ENCODE data around the gene CHRNB4.
"Not testable (repeated sequence)": the region's sequence is repeated elsewhere in the genome, so short reads cannot be mapped to it uniquely, and the experiment has no call there.

CHRNB4 gene

DNA sequence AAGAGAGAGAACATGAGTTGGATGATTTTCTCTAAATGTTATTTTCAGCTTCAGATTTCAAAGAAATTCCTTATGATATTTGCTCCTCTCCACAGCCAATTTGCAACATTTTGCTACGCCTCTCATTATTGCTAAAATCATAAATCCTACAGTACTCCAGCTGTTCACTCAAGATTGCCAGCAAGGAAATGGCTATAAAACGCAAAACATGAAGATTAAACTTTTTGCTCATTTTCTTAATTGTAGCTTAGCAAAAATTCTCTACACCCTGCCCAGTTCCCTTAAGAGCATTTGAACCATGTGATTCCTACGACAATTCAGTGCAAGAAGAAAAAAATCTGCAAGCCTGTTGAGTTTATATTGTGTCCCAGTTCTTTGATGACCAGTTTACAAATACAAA, 27.0 kb downstream of the CHRNB4 start:
- TF ChIP-seq, protein P1, sequence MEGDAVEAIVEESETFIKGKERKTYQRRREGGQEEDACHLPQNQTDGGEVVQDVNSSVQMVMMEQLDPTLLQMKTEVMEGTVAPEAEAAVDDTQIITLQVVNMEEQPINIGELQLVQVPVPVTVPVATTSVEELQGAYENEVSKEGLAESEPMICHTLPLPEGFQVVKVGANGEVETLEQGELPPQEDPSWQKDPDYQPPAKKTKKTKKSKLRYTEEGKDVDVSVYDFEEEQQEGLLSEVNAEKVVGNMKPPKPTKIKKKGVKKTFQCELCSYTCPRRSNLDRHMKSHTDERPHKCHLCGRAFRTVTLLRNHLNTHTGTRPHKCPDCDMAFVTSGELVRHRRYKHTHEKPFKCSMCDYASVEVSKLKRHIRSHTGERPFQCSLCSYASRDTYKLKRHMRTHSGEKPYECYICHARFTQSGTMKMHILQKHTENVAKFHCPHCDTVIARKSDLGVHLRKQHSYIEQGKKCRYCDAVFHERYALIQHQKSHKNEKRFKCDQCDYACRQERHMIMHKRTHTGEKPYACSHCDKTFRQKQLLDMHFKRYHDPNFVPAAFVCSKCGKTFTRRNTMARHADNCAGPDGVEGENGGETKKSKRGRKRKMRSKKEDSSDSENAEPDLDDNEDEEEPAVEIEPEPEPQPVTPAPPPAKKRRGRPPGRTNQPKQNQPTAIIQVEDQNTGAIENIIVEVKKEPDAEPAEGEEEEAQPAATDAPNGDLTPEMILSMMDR (IDR thresholded peaks at IDR 0.05; ENCODE audit: low read depth, low read length), result no peak
- TF ChIP-seq MYC (IDR thresholded peaks at IDR 0.05; ENCODE audit: low read depth, low read length), result no peak
- no peak for TF ChIP-seq POLR2A (IDR thresholded peaks at IDR 0.05; ENCODE audit: extremely low read depth, insufficient read length)
- TF ChIP-seq MAX (IDR thresholded peaks at IDR 0.05; ENCODE audit: low read depth, low read length), result no peak
- no peak for DNase-seq (ENCODE audit: low read depth)
- H3K4me3 ChIP-seq (ENCODE audit: low read depth, low read length), result no peak overlapping the region

GRCh38 chr15:78609551-78609950, 31.5 kb downstream of the CHRNB4 start:
- not testable (repeated sequence) for H3K4me3 ChIP-seq (ENCODE audit: low read depth, low read length); DNase-seq (ENCODE audit: low read depth)

DNA sequence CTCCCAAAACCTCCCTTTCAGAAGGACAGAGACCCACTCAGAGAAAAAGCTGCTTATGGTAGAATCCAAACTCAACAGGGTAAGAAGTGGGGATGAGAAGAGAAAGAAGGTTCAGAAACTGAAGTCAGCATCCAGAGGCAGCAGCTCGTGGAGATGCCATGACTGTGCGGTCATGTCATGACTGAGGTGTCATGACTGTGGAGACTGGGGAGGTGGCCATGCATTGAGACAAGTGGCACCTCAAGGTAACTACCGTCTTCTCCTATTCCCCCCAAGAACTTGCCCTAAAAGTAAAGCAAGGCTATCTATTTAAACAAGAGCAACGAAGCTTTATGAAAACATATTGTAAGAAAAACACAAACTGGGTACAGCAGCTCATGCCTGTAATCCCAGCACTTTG, 35.3 kb downstream of the CHRNB4 start:
- H3K4me3 ChIP-seq (ENCODE audit: low read depth, low read length), result no peak overlapping the region
- TF ChIP-seq POLR2A (IDR thresholded peaks at IDR 0.05; ENCODE audit: extremely low read depth, insufficient read length), result no peak
- TF ChIP-seq MAX (IDR thresholded peaks at IDR 0.05; ENCODE audit: low read depth, low read length), result no peak
- TF ChIP-seq, protein P1 (IDR thresholded peaks at IDR 0.05; ENCODE audit: low read depth, low read length), result no peak
- no peak for TF ChIP-seq MYC (IDR thresholded peaks at IDR 0.05; ENCODE audit: low read depth, low read length)

DNA sequence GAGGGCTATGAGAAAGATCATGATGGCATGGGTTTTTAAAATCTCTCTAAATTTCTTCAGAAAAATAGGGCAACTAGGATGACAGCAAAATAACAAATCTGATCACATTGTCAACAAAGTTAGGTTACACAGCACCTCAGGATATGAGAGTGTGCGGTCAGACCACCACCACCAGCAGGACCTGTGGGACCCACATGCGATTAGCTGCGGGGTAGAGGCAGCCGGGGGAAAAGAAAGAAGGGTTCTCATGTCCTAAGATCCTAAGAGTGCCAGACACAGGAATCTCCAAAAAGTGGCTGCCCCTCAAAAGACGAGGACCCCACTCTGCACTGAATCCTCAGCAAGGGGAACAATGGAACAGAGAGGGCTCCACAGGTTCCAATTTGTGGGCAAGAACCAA, 35.8 kb downstream of the CHRNB4 start:
- DNase-seq (ENCODE audit: low read depth), result no peak
- no peak overlapping the region for H3K4me3 ChIP-seq (ENCODE audit: low read depth, low read length)
- TF ChIP-seq MYC (IDR thresholded peaks at IDR 0.05; ENCODE audit: low read depth, low read length) (no peak), POLR2A (IDR thresholded peaks at IDR 0.05; ENCODE audit: extremely low read depth, insufficient read length) (no peak), MAX (IDR thresholded peaks at IDR 0.05; ENCODE audit: low read depth, low read length) (no peak)
- TF ChIP-seq, protein P1 (IDR thresholded peaks at IDR 0.05; ENCODE audit: low read depth, low read length), result no peak

More for the DNA sequence above, 35.3 kb downstream of the CHRNB4 start:
- no peak for DNase-seq (ENCODE audit: low read depth)

GRCh38 chr15:78604420-78604819, 36.6 kb downstream of the CHRNB4 start:
- no peak overlapping the region for H3K4me3 ChIP-seq (ENCODE audit: low read depth, low read length)
- TF ChIP-seq POLR2A (IDR thresholded peaks at IDR 0.05; ENCODE audit: extremely low read depth, insufficient read length), result no peak
- no peak for TF ChIP-seq MYC (IDR thresholded peaks at IDR 0.05; ENCODE audit: low read depth, low read length)
- TF ChIP-seq, protein P1 (IDR thresholded peaks at IDR 0.05; ENCODE audit: low read depth, low read length), result no peak
- TF ChIP-seq MAX (IDR thresholded peaks at IDR 0.05; ENCODE audit: low read depth, low read length), result no peak
- DNase-seq (ENCODE audit: low read depth), result no peak

- no peak for DNase-seq (ENCODE audit: low read depth)
- TF ChIP-seq, protein P1 (IDR thresholded peaks at IDR 0.05; ENCODE audit: low read depth, low read length), result no peak
- no peak for TF ChIP-seq MAX (IDR thresholded peaks at IDR 0.05; ENCODE audit: low read depth, low read length)
- TF ChIP-seq POLR2A (IDR thresholded peaks at IDR 0.05; ENCODE audit: extremely low read depth, insufficient read length), result no peak
- TF ChIP-seq MYC (IDR thresholded peaks at IDR 0.05; ENCODE audit: low read depth, low read length), result no peak
- H3K4me3 ChIP-seq (ENCODE audit: low read depth, low read length), result no peak overlapping the region
These were observed 37.5 kb downstream of the CHRNB4 start for GRCh38 chr15:78603467-78603866.
